ENCODE measurements around the gene DYNC1H1.

GRCh38 chr14:102013669-102014200 is 49.4 kb downstream of the DYNC1H1 start:
- no peak for TF ChIP-seq EZH2 (IDR thresholded peaks at IDR 0.05; ENCODE audit: borderline replicate concordance, low read depth, low read length, poor library complexity, severe bottlenecking)
- TF ChIP-seq, protein P1, sequence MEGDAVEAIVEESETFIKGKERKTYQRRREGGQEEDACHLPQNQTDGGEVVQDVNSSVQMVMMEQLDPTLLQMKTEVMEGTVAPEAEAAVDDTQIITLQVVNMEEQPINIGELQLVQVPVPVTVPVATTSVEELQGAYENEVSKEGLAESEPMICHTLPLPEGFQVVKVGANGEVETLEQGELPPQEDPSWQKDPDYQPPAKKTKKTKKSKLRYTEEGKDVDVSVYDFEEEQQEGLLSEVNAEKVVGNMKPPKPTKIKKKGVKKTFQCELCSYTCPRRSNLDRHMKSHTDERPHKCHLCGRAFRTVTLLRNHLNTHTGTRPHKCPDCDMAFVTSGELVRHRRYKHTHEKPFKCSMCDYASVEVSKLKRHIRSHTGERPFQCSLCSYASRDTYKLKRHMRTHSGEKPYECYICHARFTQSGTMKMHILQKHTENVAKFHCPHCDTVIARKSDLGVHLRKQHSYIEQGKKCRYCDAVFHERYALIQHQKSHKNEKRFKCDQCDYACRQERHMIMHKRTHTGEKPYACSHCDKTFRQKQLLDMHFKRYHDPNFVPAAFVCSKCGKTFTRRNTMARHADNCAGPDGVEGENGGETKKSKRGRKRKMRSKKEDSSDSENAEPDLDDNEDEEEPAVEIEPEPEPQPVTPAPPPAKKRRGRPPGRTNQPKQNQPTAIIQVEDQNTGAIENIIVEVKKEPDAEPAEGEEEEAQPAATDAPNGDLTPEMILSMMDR (conservative IDR thresholded peaks at IDR 0.05; ENCODE audit: low read depth, low read length): no peak
